ENCODE measurements around the gene SFXN4. TPM values are rescaled to one million over a fixed set of nuclear protein-coding genes. Genes with fewer than 3 reads are reported as not detected.

The SFXN4 gene, protein sequence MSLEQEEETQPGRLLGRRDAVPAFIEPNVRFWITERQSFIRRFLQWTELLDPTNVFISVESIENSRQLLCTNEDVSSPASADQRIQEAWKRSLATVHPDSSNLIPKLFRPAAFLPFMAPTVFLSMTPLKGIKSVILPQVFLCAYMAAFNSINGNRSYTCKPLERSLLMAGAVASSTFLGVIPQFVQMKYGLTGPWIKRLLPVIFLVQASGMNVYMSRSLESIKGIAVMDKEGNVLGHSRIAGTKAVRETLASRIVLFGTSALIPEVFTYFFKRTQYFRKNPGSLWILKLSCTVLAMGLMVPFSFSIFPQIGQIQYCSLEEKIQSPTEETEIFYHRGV
- 17.2 and 19.9 TPM in 2 replicates for total RNA-seq
- long read RNA-seq, transcript SFXN4-201 (14 exons, 1,363 nt), result major isoform, 42 of 65 reads
- long read RNA-seq, partial matches to known transcripts, result 1 of 65 reads
- long read RNA-seq, other reads (novel, unspliced or antisense), result 22 of 65 reads

DNA sequence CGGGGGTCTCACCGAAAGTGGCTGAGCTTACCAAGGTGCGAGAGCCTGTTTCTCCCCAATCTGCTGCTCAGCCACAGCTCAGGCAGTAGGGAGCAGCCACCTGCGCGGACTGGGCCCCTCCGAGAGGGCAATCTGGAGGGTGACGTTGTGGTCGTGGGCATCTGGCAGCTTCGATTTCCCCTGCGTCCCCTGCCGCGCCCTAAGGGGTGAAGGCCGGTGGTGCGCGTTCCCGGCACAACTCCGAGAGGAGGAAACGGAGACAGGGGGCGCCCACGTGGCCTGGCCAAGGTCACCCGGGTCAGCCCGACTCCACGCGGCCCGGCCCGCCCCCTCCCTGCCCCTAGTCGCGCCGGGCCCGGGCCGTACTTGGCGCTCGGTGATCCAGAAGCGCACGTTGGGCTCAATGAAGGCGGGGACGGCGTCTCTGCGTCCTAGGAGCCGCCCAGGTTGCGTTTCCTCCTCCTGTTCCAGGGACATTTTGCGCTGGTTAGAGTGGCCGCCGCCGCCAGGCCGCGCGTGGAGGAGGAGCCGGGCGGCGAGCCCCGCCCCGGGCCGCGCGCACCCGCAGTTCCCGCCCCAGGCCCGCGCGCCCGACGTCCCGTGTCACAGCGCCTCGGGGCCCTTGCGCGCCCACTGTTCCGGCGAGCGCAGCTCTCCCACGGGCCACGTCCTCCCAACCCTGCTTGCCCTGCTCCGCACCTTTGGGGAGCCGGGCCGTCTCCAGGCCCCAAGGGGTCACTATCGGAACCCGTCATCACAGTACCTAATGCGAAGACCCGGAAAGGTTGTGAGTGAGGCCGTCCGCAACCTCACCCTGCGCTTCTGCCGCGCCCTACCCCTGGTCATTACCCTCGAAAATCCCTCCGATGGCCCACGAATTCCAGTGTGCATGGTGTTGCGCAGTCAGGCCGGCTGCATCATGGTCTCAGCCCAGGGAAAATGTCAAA, at the start of gene SFXN4:
SFXN4 (minus strand) TSS at position 544 of the 947 bp plus-strand sequence; CDS start at position 477, 67 bp downstream.
- Mint-ChIP-seq H3K27ac (ENCODE audit: unreplicated experiment) (peak within 1 kb of the TSS; percentile 87), H3K27me3 (ENCODE audit: low read depth) (no peaks in the 10 kb centered on the region), H3K9me3 (no peaks in the 10 kb centered on the region), H3K36me3 (ENCODE audit: low read depth) (peaks cover 11% of the 10 kb centered on the region), H3K4me3 (peak within 1 kb of the TSS; percentile 84), H3K4me1 (peaks cover 28% of the 10 kb centered on the region)
- TF ChIP-seq, protein P1, sequence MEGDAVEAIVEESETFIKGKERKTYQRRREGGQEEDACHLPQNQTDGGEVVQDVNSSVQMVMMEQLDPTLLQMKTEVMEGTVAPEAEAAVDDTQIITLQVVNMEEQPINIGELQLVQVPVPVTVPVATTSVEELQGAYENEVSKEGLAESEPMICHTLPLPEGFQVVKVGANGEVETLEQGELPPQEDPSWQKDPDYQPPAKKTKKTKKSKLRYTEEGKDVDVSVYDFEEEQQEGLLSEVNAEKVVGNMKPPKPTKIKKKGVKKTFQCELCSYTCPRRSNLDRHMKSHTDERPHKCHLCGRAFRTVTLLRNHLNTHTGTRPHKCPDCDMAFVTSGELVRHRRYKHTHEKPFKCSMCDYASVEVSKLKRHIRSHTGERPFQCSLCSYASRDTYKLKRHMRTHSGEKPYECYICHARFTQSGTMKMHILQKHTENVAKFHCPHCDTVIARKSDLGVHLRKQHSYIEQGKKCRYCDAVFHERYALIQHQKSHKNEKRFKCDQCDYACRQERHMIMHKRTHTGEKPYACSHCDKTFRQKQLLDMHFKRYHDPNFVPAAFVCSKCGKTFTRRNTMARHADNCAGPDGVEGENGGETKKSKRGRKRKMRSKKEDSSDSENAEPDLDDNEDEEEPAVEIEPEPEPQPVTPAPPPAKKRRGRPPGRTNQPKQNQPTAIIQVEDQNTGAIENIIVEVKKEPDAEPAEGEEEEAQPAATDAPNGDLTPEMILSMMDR (conservative IDR thresholded peaks at IDR 0.05), result no peak
- DNase-seq (ENCODE audit: low read depth, low spot score), result peak; percentile 59

DNA sequence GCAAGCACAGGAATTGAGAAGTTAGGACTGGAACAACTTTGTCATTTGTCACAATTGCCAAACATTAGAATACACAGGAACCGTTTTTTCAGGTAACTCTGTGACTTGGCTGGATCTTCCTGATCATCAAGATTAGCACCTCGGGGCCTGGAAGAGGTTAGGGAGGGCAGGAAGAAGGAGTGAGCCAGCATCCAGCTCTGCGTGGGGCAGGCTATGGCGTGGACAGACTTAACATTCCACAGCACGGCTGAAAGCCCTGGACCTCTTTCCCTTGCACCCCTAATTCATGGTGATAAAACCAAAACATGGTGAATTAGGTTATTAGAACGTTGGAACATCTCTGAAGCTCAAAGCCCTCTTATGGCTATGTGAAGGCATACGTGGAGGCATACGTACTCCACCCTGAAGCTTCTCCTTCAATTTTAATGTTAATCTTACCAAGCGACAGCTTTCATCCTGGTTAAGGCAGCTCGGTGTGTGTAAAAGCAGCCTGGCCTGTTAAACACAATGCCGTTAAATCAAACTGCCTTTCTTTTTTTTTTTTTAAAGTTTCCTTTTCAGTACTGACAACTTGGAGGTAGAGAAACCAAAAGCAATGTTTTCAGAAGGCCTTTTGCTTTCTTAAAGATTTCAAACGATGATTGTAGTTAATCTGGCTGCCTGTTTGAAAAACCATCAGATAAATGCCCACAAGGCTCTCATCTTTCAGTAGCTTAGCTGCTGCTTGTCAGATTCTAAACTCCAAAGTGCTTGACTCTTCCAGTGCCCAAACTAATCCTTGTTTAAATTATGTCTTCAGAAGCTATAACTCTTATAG, 46.3 kb upstream of the SFXN4 start:
- Mint-ChIP-seq H3K4me1 (peaks cover 53% of the 10 kb centered on the region), H3K27me3 (ENCODE audit: low read depth) (no peaks in the 10 kb centered on the region), H3K4me3 (peak overlapping the region; percentile 36), H3K9me3 (no peaks in the 10 kb centered on the region), H3K36me3 (ENCODE audit: low read depth) (no peaks in the 10 kb centered on the region), H3K27ac (ENCODE audit: unreplicated experiment) (no peak overlapping the region)
- DNase-seq (ENCODE audit: low read depth, low spot score), result no peak
- TF ChIP-seq, protein P1 (conservative IDR thresholded peaks at IDR 0.05), result no peak

DNA sequence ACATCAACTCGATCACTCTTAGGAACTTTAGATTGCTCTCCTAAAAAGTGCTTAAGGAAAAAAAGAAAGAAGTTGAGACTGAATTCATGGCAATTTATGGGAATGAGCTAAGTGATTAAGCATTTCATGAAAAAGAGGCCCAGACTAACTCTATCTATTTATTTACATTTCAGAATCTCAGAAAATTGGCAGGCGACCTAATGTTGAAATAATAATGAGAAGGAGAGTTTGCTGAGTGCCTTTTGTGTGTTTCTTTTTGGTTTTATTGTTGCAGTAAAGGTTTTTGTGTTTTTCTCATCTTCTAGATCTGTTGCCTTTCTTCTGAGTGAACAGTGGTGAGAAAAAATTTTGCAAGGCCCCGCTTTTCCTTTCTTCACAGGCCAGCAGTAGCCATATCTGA, 45.7 kb upstream of the SFXN4 start:
- Mint-ChIP-seq H3K4me3 (peak overlapping the region; percentile 36), H3K4me1 (peaks cover 58% of the 10 kb centered on the region)

DNA sequence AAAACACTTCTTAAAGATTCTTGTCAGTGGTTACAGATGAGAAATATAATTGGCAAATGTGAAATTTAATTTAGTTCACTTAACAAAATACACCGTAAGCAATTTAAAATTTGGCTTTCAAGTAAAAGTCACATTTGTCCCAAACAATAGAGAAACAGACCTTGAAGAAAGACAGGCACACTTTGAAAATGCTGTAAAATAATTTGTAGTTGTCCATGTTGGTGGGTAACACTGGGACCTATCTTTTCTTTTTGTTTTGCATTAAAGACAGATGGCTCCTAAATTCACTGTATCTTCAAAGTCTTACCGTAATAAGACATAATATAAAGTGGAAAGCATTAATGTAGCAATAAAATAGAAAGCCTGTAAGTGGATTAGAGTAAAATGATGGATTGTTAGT, 45.1 kb upstream of the SFXN4 start:
- no peaks in the 10 kb centered on the region for H3K27me3 Mint-ChIP-seq (ENCODE audit: low read depth)
- H3K9me3 Mint-ChIP-seq, result no peaks in the 10 kb centered on the region
- H3K27ac Mint-ChIP-seq (ENCODE audit: unreplicated experiment), result no peak overlapping the region
- no peaks in the 10 kb centered on the region for H3K36me3 Mint-ChIP-seq (ENCODE audit: low read depth)
- DNase-seq (ENCODE audit: low read depth, low spot score), result no peak
- H3K4me3 Mint-ChIP-seq, result no peak overlapping the region
- peaks cover 62% of the 10 kb centered on the region for H3K4me1 Mint-ChIP-seq
- TF ChIP-seq, protein P1 (conservative IDR thresholded peaks at IDR 0.05), result no peak

More for the DNA sequence above, 45.7 kb upstream of the SFXN4 start:
- DNase-seq (ENCODE audit: low read depth, low spot score), result no peak
- Mint-ChIP-seq H3K27ac (ENCODE audit: unreplicated experiment) (no peak overlapping the region), H3K9me3 (no peaks in the 10 kb centered on the region), H3K27me3 (ENCODE audit: low read depth) (no peaks in the 10 kb centered on the region), H3K36me3 (ENCODE audit: low read depth) (no peaks in the 10 kb centered on the region)
- TF ChIP-seq, protein P1 (conservative IDR thresholded peaks at IDR 0.05), result no peak
